Umbilical cord (tissue), 2 donors: Measurements from ENCODE around the gene GBX1. TPM values are rescaled to one million over a fixed set of nuclear protein-coding genes. Genes with fewer than 3 reads are reported as not detected.

Source experiments
- DNase-seq: peaks from one replicate; pipeline ENCODE4 v3.0.0-alpha.2; 2015; ENCODE audit warnings: low spot score
- total RNA-seq: library from RNA; depleted of rRNA; stranded (reverse); fragments of >200 nt; gene quantifications from one replicate; pipeline ENCODE4 v1.2.3, GENCODE V29; 2014; ENCODE audit warnings: low replicate concordance; ENCODE audit not compliant: insufficient read depth

The GBX1 gene
- total RNA-seq, 1 donor from 2014 or later, result not detected

GRCh38 chr7:151194188-151194587 lies 26.7 kb upstream of the GBX1 start:
- DNase-seq, result no peak

GRCh38 chr7:151193203-151193978 lies 25.9 kb upstream of the GBX1 start:
- no peak for DNase-seq

GRCh38 chr7:151192002-151192539 lies 24.6 kb upstream of the GBX1 start:
- no peak for DNase-seq

- no peak for DNase-seq
These were observed 24.1 kb upstream of the GBX1 start for GRCh38 chr7:151191544-151191943.

- no peak for DNase-seq
These were observed 21.5 kb upstream of the GBX1 start for GRCh38 chr7:151189038-151189437.

- no peak for DNase-seq
These were observed 20.7 kb upstream of the GBX1 start for GRCh38 chr7:151188252-151188542.

GRCh38 chr7:151187409-151188251 lies 20.1 kb upstream of the GBX1 start:
- no peak for DNase-seq

GRCh38 chr7:151186640-151187408 lies 19.3 kb upstream of the GBX1 start, which contains the start of gene ASB10:
Gene ASB10 (minus strand): TSS chr7:151187250. CDS start chr7:151187130, 120 bp downstream.
- no peak for DNase-seq

GRCh38 chr7:151185762-151186639 lies 18.5 kb upstream of the GBX1 start:
- DNase-seq, result no peak

- DNase-seq, result no peak
These were observed 13.5 kb upstream of the GBX1 start for GRCh38 chr7:151181011-151181431.

GRCh38 chr7:151179946-151180345 lies 12.5 kb upstream of the GBX1 start:
- no peak for DNase-seq

GRCh38 chr7:151179287-151179860 lies 11.9 kb upstream of the GBX1 start:
- no peak for DNase-seq

- DNase-seq, result no peak
These were observed 11.3 kb upstream of the GBX1 start for GRCh38 chr7:151178831-151179230.

GRCh38 chr7:151178236-151178635 lies 10.7 kb upstream of the GBX1 start:
- no peak for DNase-seq

GRCh38 chr7:151177310-151177709 lies 9.8 kb upstream of the GBX1 start:
- DNase-seq, result no peak

GRCh38 chr7:151176401-151176800 lies 8.9 kb upstream of the GBX1 start:
- no peak for DNase-seq

GRCh38 chr7:151175793-151176311 lies 8.4 kb upstream of the GBX1 start:
- no peak for DNase-seq

- DNase-seq, result no peak
These were observed 7.7 kb upstream of the GBX1 start for GRCh38 chr7:151175047-151175792.

GRCh38 chr7:151174246-151175046 lies 7.0 kb upstream of the GBX1 start:
- DNase-seq, result peak; percentile 15
